IPS DF 6.9 (cell line): ENCODE measurements around the gene TRPC4.

ENCODE experiments used
- DNase-seq: peaks from one replicate; pipeline ENCODE4 v3.0.0-alpha.2; 2013; ENCODE audit warnings: low read depth, low spot score
- H3K27ac ChIP-seq: one replicate; pipeline ENCODE4 v1.5.1; 2013; ENCODE audit warnings: low read length, control low read depth
- H3K27me3 ChIP-seq: 2 replicates; pipeline ENCODE4 v1.6.1; 2013; ENCODE audit warnings: mild to moderate bottlenecking, low read length; ENCODE audit not compliant: control insufficient read depth, insufficient read depth
- H3K36me3 ChIP-seq: 2 replicates; pipeline ENCODE4 v1.6.1; 2013; ENCODE audit warnings: low read length; ENCODE audit not compliant: control insufficient read depth, insufficient read depth
- H3K4me1 ChIP-seq: 2 replicates; pipeline ENCODE4 v1.6.1; 2013; ENCODE audit warnings: low read length; ENCODE audit not compliant: control insufficient read depth, insufficient read depth
- H3K4me3 ChIP-seq: 2 replicates; pipeline ENCODE4 v1.5.1; 2013; ENCODE audit warnings: mild to moderate bottlenecking, low read length
- H3K9me3 ChIP-seq: 2 replicates; pipeline ENCODE4 v1.6.1; 2013; ENCODE audit warnings: low read length, inconsistent platforms; ENCODE audit not compliant: control insufficient read depth, insufficient read depth
- WGBS: extraction: QIAGEN DNeasy Blood & Tissue Kit; methylation state at CpG from one replicate; pipeline ENCODE4 v1.1.7; 2013; ENCODE audit warnings: mixed read lengths, missing lambda C conversion rate; ENCODE audit not compliant: insufficient read length, insufficient coverage; 5-methylcytosine and 5-hydroxymethylcytosine counted together

TRPC4 gene

DNA sequence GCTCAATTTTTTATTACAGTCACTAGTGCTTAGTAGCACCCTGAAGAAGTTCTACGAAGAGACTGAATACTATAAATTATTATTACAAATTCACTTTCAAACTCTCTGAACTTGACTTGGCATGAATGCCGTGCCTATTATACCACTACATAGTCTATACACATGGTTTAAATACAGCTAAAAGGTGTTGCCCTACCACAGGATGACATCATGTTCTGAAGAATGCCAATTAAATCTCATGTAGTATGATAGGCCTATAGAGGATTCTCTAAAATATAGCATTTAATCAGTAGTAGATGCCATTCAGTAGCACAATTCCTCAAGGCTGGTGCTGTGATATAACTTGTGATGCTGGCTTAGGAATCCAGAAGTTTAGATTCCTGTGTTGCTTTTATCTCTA, 254.3 kb downstream of the TRPC4 start:
- Histone ChIP-seq H3K9me3 (no peaks in the 10 kb centered on the region), H3K4me1 (no peaks in the 10 kb centered on the region), H3K27me3 (no peaks in the 10 kb centered on the region), H3K36me3 (no peaks in the 10 kb centered on the region), H3K4me3 (no peak overlapping the region), H3K27ac (no peak overlapping the region)
- no CpG with 5 or more reads among the region's 2 CpGs for WGBS
- no peak for DNase-seq

GRCh38 chr13:37613638-37614037, 255.9 kb downstream of the TRPC4 start:
- H3K4me1 ChIP-seq = no peaks in the 10 kb centered on the region
- H3K27ac ChIP-seq = no peak overlapping the region
- H3K9me3 ChIP-seq = no peaks in the 10 kb centered on the region
- H3K4me3 ChIP-seq = no peak overlapping the region
- no peaks in the 10 kb centered on the region for H3K27me3 ChIP-seq
- no peaks in the 10 kb centered on the region for H3K36me3 ChIP-seq
- no CpG with 5 or more reads among the region's 2 CpGs for WGBS
- DNase-seq = no peak

DNA sequence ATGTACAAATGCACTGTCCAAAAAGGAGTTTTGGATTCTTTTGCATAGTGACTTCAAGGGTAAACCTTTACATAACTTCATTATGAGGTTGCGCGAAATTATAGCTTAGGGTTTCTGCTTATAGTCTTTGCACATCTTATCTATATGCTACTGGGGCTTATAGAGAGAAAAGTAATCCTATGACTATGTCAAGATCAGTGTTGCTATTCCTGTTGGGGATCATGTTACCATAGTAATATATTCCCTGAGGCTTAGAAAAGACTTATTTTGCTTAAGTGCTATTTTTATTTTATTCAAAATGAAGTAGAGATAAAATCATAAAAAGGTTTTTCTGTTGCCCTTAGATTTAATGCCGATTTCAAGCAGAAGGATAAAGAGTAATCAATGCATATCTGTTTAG, 256.3 kb downstream of the TRPC4 start:
- no peak for DNase-seq
- H3K27me3 ChIP-seq = no peaks in the 10 kb centered on the region
- WGBS = no CpG with 5 or more reads among the region's 3 CpGs
- H3K4me1 ChIP-seq = no peaks in the 10 kb centered on the region
- no peaks in the 10 kb centered on the region for H3K9me3 ChIP-seq
- H3K27ac ChIP-seq = no peak overlapping the region
- H3K4me3 ChIP-seq = no peak overlapping the region
- no peaks in the 10 kb centered on the region for H3K36me3 ChIP-seq

- no peaks in the 10 kb centered on the region for H3K4me1 ChIP-seq
- H3K36me3 ChIP-seq = no peaks in the 10 kb centered on the region
- H3K27me3 ChIP-seq = no peaks in the 10 kb centered on the region
- no peak overlapping the region for H3K4me3 ChIP-seq
- no peaks in the 10 kb centered on the region for H3K9me3 ChIP-seq
- no peak for DNase-seq
- WGBS = no CpG with 5 or more reads among the region's 1 CpG
- H3K27ac ChIP-seq = no peak overlapping the region
These were observed 260.7 kb downstream of the TRPC4 start for GRCh38 chr13:37608750-37609339.

DNA sequence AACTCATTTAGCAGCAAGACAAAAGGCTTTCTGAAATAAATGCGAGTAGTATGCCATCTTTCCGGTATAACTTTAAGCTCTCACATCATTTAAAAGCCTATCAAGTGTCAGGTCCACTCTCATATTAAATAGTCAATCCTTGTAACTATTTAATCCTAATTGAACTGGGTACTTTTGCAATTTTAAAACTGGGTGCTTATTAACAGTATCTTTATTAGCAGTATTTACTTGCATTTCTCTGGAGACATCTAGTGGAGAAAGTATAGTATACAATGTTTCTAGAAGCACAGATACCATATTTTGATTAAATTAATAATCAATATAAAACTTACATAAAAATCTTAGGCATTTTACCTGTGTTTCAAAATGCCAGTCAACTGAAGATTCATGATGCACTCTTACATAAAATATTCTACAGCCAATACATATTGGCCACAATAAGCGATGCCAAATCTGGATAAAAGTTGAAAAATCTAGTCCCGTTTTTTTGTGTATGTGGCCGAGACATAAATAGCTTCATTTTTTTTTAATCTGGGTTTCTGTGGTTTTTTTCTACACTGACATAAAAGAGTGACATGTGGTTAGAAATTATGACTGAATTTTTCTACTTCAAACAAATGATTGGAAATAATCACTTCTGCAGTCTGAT, 266.7 kb downstream of the TRPC4 start:
- Histone ChIP-seq H3K4me3 (no peak overlapping the region), H3K27me3 (no peaks in the 10 kb centered on the region), H3K9me3 (no peaks in the 10 kb centered on the region), H3K27ac (no peak overlapping the region), H3K4me1 (no peaks in the 10 kb centered on the region), H3K36me3 (no peaks in the 10 kb centered on the region)
- WGBS = no CpG with 5 or more reads among the region's 5 CpGs
- no peak for DNase-seq

GRCh38 chr13:37601648-37602440, 267.7 kb downstream of the TRPC4 start:
- H3K27ac ChIP-seq = no peak overlapping the region
- WGBS = no CpG with 5 or more reads among the region's 3 CpGs
- no peak for DNase-seq
- H3K9me3 ChIP-seq = no peaks in the 10 kb centered on the region
- H3K4me1 ChIP-seq = no peaks in the 10 kb centered on the region
- H3K27me3 ChIP-seq = no peaks in the 10 kb centered on the region
- no peak overlapping the region for H3K4me3 ChIP-seq
- no peaks in the 10 kb centered on the region for H3K36me3 ChIP-seq

- H3K27ac ChIP-seq = no peak overlapping the region
- H3K9me3 ChIP-seq = no peaks in the 10 kb centered on the region
- no peak for DNase-seq
- no CpG with 5 or more reads among the region's 2 CpGs for WGBS
- H3K27me3 ChIP-seq = no peaks in the 10 kb centered on the region
- H3K36me3 ChIP-seq = no peaks in the 10 kb centered on the region
- no peaks in the 10 kb centered on the region for H3K4me1 ChIP-seq
- H3K4me3 ChIP-seq = no peak overlapping the region
These were observed 270.1 kb downstream of the TRPC4 start for GRCh38 chr13:37599519-37599918.

DNA sequence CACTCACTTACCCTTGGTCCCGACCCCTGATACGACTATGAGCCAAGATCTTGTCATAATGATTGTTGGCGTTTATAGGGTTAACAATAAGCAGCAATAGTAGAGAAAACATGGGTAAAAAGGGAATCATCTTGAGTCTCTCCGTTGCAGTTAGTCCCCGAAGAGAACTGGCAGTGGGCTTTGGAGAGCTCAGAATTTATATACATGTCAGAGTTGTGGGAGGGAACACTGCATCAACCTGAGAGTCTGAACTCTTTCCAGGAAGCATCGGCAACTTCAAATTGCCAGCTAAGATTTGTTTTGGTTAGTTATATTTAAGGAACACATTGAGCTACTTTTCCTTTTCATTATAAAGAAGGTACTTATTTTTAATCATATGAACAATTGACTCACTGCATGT, 271.0 kb downstream of the TRPC4 start, which contains the start of gene POSTN:
TSS of gene POSTN (minus strand) at position 172 of the 400 bp plus-strand sequence. CDS start at position 130, 42 bp downstream.
- no peaks in the 10 kb centered on the region for H3K36me3 ChIP-seq
- H3K4me1 ChIP-seq = no peaks in the 10 kb centered on the region
- no peaks in the 10 kb centered on the region for H3K27me3 ChIP-seq
- no peak for DNase-seq
- no peak within 1 kb of the TSS for H3K4me3 ChIP-seq
- WGBS = no CpG with 5 or more reads among the region's 6 CpGs
- no peak within 1 kb of the TSS for H3K27ac ChIP-seq
- H3K9me3 ChIP-seq = no peaks in the 10 kb centered on the region

- Histone ChIP-seq H3K27ac (no peak overlapping the region), H3K4me1 (no peaks in the 10 kb centered on the region), H3K36me3 (no peaks in the 10 kb centered on the region), H3K4me3 (no peak overlapping the region), H3K27me3 (no peaks in the 10 kb centered on the region), H3K9me3 (no peaks in the 10 kb centered on the region)
- no peak for DNase-seq
- no CpG with 5 or more reads among the region's 2 CpGs for WGBS
These were observed 272.0 kb downstream of the TRPC4 start for GRCh38 chr13:37597477-37598025.

GRCh38 chr13:37596805-37597204, 272.8 kb downstream of the TRPC4 start:
- Histone ChIP-seq H3K4me3 (no peak overlapping the region), H3K9me3 (no peaks in the 10 kb centered on the region), H3K27ac (no peak overlapping the region), H3K36me3 (no peaks in the 10 kb centered on the region), H3K27me3 (no peaks in the 10 kb centered on the region), H3K4me1 (no peaks in the 10 kb centered on the region)
- DNase-seq = no peak
- no CpG with 5 or more reads among the region's 3 CpGs for WGBS
